ENCODE results near the gene HABP2. TPM values are rescaled to one million over a fixed set of nuclear protein-coding genes. Genes with fewer than 3 reads are reported as not detected.

The HABP2 gene
- polyA plus RNA-seq: not detected

DNA sequence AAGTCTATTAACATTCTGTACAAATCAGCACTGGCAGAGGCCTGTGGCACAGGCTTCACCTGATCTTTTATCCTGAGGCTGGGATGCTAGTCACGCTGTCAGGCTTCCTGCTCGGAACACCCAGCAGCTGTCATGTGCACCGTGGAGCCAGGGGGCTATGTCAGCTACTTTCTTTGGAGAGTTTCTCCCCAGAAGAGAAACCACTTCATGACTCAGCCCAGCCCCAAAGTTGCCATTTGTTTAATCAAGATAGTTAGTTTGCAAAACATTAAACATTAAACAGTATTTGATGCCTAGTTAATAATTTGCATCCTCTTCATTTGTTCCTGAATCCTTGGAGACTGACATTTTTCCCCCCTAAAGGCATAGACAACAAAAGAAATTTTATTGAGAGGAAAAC, at the start of gene HABP2:
TSS of gene HABP2 (plus strand) at position 353 of the 400 bp plus-strand sequence. CDS start 69 bp downstream, outside the sequence.
- no peaks in the 10 kb centered on the region for H3K36me3 Mint-ChIP-seq
- H3K4me3 Mint-ChIP-seq: no peak within 1 kb of the TSS
- no peaks in the 10 kb centered on the region for H3K4me1 Mint-ChIP-seq
- peaks cover 0 to 15% (median 4%) of the 10 kb centered on the region in 3 donors for H3K27me3 Mint-ChIP-seq (ENCODE audit: low read depth in 3 of 3)
- no peak within 1 kb of the TSS for H3K27ac Mint-ChIP-seq
- no peaks in the 10 kb centered on the region for H3K9me3 Mint-ChIP-seq
- DNase-seq: no peak

DNA sequence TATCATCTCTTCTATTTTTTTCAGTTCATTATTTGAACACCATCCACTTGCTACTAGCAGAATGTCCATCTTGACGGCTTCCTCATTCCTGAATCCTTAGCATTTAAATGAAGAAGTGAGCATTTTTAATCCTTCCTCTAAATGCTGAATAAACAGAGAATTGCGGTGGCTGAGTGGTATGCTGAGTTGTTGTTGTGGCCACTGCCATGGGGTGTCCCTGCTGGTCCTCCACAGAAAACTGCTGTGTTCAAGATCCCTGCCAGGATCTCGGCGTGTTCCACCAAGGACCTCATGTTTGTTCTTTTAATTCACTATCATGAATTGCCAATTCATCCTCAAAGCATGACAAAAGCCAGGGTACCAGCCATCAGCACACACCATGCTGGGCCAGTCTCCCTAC, 48.9 kb upstream of the HABP2 start:
- Mint-ChIP-seq H3K36me3 (peaks cover 0 to 3% (median 0%) of the 10 kb centered on the region in 3 donors), H3K4me3 (no peak overlapping the region), H3K27me3 (ENCODE audit: low read depth in 3 of 3) (peaks cover 2 to 8% (median 6%) of the 10 kb centered on the region in 3 donors), H3K9me3 (peaks cover 0 to 2% (median 0%) of the 10 kb centered on the region in 6 donors), H3K4me1 (no peaks in the 10 kb centered on the region), H3K27ac (no peak overlapping the region)
- no peak for DNase-seq

DNA sequence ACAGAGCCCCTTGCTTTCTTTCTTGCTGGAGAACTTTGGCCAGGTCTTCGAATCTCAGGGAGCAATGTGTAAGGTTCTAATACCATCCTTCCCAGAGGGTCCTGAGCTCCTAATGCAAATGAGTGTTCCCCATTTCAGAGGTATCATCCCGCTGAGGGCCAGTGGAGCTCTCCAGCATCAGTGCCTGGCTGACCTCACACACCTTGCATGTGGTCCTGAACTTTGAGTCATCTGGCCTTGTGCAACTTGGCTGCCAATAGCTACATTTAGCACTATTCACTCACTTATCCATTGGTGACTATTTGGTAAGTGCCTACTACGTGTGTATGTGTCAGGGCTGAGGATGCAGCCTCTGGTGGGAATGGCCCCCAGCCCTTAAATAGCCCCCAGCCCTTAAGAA, 48.4 kb upstream of the HABP2 start:
- no peak overlapping the region for H3K4me3 Mint-ChIP-seq
- H3K9me3 Mint-ChIP-seq: peaks cover 0 to 2% (median 0%) of the 10 kb centered on the region in 6 donors
- H3K36me3 Mint-ChIP-seq: peaks cover 0 to 3% (median 0%) of the 10 kb centered on the region in 3 donors
- peaks cover 2 to 8% (median 6%) of the 10 kb centered on the region in 3 donors for H3K27me3 Mint-ChIP-seq (ENCODE audit: low read depth in 3 of 3)
- no peak overlapping the region for H3K27ac Mint-ChIP-seq
- DNase-seq: no peak
- H3K4me1 Mint-ChIP-seq: no peaks in the 10 kb centered on the region

DNA sequence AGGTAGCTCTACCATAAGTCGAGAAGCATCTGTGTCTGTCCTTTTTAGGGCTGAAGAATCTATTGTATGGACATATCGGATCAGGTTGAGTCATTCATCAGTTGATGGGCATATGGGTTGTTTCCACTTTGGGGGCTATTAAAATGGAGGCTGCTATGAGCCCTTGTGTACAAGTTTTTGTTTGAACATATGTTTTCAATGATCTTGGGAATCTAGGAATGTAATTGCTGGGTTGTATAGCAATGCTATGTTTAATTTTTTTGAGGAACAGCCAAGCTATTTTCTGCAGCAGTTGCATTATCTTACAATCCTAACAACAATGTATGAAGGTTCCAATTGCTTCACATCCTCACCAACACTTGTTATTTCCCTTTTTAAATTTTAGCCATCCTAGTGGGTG, 46.4 kb upstream of the HABP2 start:
- Mint-ChIP-seq H3K4me1 (no peaks in the 10 kb centered on the region), H3K27ac (no peak overlapping the region), H3K9me3 (peaks cover 3 to 4% (median 3%) of the 10 kb centered on the region in 6 donors), H3K27me3 (ENCODE audit: low read depth in 3 of 3) (peaks cover 3 to 7% (median 6%) of the 10 kb centered on the region in 3 donors), H3K36me3 (peaks cover 0 to 3% (median 0%) of the 10 kb centered on the region in 3 donors), H3K4me3 (no peak overlapping the region)
- no peak for DNase-seq

DNA sequence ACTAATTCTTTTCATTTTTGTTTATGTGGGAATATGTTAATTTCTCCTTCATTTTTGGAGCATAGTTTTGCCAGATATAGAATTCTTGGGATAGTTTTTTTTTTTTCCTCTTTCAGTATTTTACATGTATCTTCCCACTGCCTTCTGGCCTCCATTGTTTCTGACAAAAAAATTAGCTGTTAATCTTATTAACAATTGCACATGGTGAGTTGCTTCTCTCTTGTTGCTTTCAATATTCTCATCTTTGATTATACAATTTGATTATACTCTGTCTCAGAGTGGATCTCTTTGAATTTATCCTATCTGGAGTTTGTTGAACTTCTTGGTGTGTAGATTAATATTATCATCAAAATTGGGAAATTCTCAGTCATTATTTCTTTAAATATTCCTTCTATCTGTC, 41.4 kb upstream of the HABP2 start:
- peaks cover 7 to 13% (median 9%) of the 10 kb centered on the region in 6 donors for H3K9me3 Mint-ChIP-seq
- H3K27ac Mint-ChIP-seq: no peak overlapping the region
- no peaks in the 10 kb centered on the region for H3K4me1 Mint-ChIP-seq
- H3K4me3 Mint-ChIP-seq: no peak overlapping the region
- H3K27me3 Mint-ChIP-seq (ENCODE audit: low read depth in 3 of 3): peaks cover 2 to 12% (median 9%) of the 10 kb centered on the region in 3 donors
- peaks cover 0 to 3% (median 0%) of the 10 kb centered on the region in 3 donors for H3K36me3 Mint-ChIP-seq
- no peak for DNase-seq

DNA sequence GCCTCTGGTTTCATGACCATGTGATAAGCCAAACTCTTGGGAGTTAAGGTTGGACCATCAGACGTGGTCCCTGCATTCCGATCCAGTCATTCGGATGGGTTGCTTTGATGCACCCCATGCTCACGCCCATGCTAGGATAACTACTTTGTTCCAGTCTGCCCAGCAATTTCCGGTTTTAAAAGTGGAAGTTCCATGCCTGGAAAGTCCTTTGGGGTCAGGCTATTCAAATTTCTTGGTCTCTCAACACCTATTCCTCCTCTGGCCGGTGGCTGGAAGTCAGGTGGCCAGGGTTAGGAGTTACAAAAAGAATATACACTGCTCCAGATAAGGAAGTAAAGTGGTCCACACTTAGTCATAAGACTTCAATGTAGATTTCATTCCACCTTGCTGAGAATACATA, 37.7 kb upstream of the HABP2 start:
- H3K4me3 Mint-ChIP-seq: no peak overlapping the region
- H3K36me3 Mint-ChIP-seq: no peaks in the 10 kb centered on the region
- no peaks in the 10 kb centered on the region for H3K4me1 Mint-ChIP-seq
- H3K9me3 Mint-ChIP-seq: peaks cover 7 to 13% (median 9%) of the 10 kb centered on the region in 6 donors
- peaks cover 2 to 9% (median 6%) of the 10 kb centered on the region in 3 donors for H3K27me3 Mint-ChIP-seq (ENCODE audit: low read depth in 3 of 3)
- H3K27ac Mint-ChIP-seq: no peak overlapping the region
- DNase-seq: no peak

DNA sequence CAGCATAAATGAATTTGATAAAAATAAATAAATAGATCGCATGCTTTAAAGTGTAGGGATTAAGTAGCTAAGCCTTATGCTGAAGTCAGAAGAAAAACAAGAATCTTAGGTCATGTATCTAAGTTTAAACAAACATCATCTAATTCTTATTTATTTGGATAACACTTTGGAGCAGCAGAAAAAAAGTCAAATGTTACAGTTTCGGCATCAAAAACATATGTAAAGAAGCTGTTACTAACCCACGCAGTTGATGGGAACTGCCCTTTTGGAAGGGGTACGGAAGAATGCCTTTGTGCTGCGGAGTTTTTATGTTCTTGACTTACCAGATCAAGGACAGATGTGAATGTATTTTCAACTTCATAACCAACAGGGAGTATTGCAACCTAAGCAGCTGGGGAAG, 37.3 kb upstream of the HABP2 start:
- Mint-ChIP-seq H3K4me3 (no peak overlapping the region), H3K36me3 (no peaks in the 10 kb centered on the region)

DNA sequence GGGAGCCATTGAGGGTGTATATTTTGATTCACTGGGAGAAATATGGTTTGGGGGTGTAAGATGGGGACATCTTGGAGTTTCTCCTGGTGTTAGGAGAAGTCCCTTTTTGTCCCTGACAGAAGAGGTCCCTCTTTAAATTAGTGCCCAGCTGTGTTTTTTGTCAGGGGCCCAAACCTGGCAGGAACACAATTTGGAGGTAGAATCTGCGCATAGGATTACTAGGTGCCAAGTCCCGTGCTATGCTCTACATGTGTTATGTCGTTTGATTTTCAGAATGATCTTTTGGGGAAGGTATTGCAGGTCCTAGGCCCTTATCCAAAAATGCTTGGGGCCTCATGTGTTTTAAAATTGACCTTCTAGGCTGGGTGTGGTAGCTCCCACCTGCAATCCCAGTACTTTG, 36.8 kb upstream of the HABP2 start:
- Mint-ChIP-seq H3K4me3 (no peak overlapping the region), H3K36me3 (no peaks in the 10 kb centered on the region), H3K27ac (no peak overlapping the region), H3K27me3 (ENCODE audit: low read depth in 3 of 3) (peaks cover 2 to 9% (median 2%) of the 10 kb centered on the region in 3 donors), H3K4me1 (no peaks in the 10 kb centered on the region), H3K9me3 (peaks cover 4 to 13% (median 9%) of the 10 kb centered on the region in 6 donors)
- no peak for DNase-seq

More for the DNA sequence above, 37.3 kb upstream of the HABP2 start:
- Mint-ChIP-seq H3K4me1 (no peaks in the 10 kb centered on the region), H3K9me3 (peaks cover 6 to 13% (median 9%) of the 10 kb centered on the region in 6 donors), H3K27ac (no peak overlapping the region), H3K27me3 (ENCODE audit: low read depth in 3 of 3) (peaks cover 2 to 9% (median 4%) of the 10 kb centered on the region in 3 donors)
- no peak for DNase-seq

DNA sequence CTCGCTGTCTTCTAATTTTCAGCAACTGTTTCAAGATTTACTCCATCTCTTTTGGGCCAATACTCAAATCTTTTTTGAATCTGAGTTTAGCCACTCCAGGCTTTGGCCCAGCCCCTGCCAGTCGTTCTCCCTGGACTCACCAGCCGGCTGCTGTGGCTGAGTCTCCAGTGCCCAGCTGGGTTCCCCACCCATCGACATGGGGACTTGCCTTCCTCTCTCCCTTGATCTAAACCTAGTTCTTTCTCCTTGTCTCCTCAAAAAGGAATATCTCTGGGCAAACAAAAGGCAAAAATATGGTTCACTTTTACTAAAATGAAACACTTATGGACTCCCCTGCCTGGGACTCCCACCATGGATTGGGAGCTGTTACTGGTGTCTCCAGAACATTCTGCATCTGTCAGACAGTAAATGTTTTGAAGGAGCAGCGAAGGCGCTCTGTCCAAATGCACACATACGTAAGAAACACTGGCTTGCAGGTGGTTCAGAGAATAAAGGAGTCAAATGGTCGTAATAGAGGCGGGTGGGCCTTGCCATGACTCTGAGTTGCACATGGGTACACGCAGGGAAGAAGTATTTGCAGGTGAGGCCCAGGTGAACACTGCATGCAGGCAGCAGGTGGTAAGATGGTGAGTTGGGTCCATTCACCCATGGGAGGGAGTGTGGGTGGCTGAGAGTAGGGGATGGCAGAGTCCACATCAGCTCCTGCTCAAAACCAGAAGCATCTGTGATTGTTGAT, 35.5 kb upstream of the HABP2 start:
- no peak for DNase-seq
- Mint-ChIP-seq H3K27me3 (ENCODE audit: low read depth in 3 of 3) (peaks cover 2% of the 10 kb centered on the region in 3 donors), H3K4me1 (no peaks in the 10 kb centered on the region), H3K36me3 (no peaks in the 10 kb centered on the region), H3K4me3 (no peak overlapping the region), H3K9me3 (peaks cover 0 to 2% (median under 1%) of the 10 kb centered on the region in 6 donors), H3K27ac (no peak overlapping the region)

DNA sequence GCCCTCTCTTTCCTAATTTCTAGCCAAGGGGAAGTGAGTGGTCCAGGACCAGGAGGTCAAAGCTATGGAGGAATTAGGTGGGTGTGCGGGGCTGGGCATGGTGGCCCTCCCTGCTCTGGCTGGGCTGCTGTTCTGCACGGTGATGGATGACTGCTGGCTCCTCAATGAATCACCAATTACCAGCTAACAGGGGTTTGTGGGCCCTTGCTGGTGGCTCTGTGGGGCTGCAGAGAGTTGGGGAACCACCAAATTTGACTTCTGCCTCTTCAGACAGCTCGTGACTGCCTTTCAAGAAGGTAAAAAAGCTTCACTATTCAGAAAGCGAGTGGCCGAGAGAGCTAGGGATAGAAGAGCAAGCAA, 35.0 kb upstream of the HABP2 start:
- no peak for DNase-seq
- Mint-ChIP-seq H3K27me3 (ENCODE audit: low read depth in 3 of 3) (peaks cover under 1 to 2% (median 2%) of the 10 kb centered on the region in 3 donors), H3K4me1 (no peaks in the 10 kb centered on the region), H3K9me3 (peaks cover 0 to 2% (median 0%) of the 10 kb centered on the region in 6 donors), H3K36me3 (no peaks in the 10 kb centered on the region), H3K4me3 (no peak overlapping the region), H3K27ac (no peak overlapping the region)

DNA sequence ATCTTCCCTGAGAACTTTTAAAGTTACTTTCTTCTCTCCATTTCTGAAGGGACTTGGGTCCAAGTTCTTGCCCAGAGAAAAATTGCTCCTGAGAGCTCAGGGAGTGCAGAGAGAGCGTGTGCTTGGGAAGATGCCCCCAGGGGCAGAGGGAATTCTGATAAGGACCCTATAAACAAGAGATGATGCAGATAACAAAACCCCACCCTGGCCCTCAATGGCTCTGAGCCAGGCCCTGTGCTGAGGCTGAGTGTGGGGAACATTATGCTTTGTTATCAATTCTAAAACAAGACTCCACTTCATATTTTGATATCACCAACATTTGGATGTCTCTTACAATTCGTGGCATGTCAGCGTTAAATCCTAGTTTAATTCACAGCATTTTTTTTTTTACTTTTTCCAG, 34.4 kb upstream of the HABP2 start:
- H3K4me1 Mint-ChIP-seq: no peaks in the 10 kb centered on the region
- no peak overlapping the region for H3K27ac Mint-ChIP-seq
- no peaks in the 10 kb centered on the region for H3K36me3 Mint-ChIP-seq
- H3K9me3 Mint-ChIP-seq: peaks cover 0 to 2% (median 0%) of the 10 kb centered on the region in 6 donors
- H3K4me3 Mint-ChIP-seq: no peak overlapping the region
- no peak for DNase-seq
- peaks cover 2 to 4% (median 2%) of the 10 kb centered on the region in 3 donors for H3K27me3 Mint-ChIP-seq (ENCODE audit: low read depth in 3 of 3)

DNA sequence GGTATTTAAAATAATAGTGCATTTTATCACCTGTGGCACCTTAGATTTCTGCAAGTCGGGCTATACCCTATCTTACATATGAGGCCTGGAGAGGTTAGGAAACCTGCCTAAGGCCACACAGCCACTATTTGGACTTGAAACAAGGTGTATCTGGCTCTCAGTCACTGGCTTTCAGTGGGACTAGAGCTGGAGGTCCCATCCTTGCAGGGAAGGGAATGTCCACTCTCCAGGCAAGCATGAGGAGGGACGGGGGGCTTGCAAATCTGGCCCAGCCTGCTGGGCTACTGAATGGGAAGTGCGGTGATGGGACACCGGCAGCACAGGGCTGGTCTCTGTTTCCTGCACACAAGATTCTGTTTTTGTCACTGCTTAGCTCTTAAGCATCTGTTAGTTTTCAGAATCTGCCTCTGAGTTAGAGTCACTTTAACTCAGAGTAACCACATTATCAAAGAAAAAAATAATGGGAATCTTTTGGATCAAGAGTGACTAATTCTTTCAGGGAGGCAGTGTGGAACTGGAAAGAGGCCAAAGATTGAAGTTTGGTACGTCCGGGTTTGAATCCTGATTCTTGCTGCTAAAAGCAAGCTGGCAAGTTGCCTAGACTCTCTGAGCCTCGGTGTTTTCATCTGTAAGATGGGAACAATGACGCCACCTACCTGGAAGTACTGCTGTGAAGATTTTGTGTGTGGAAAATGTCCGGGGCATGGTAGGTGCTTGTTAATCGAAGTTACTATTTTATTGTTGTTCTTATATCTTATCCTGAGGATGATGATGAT, 33.8 kb upstream of the HABP2 start:
- Mint-ChIP-seq H3K9me3 (no peaks in the 10 kb centered on the region), H3K27ac (no peak overlapping the region), H3K4me3 (no peak overlapping the region), H3K27me3 (ENCODE audit: low read depth in 3 of 3) (peaks cover 0 to 4% (median 2%) of the 10 kb centered on the region in 3 donors), H3K36me3 (no peaks in the 10 kb centered on the region), H3K4me1 (no peaks in the 10 kb centered on the region)
- DNase-seq: no peak

DNA sequence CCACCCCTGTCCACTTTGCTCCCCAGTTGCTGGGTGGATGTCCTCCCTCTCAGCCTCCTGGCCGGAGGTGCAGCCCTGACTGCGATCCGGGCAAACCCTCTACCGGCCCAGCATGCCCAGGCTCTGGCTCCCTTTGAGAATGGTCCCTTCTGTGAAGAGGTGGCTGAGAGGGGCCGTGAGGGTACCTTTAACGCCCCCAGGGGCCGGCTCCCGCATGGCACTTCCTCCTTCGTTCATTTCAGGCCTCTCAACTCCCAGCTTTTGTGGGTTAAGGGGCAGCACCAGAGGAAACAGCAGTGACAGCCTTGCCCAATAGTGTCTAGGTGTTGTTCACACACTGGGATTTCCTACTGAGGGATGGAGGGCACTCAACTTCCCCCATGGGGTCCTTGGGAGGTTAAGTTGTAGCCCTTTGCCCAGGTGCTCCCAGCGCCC, 33.2 kb upstream of the HABP2 start:
- Mint-ChIP-seq H3K36me3 (no peaks in the 10 kb centered on the region), H3K4me1 (no peaks in the 10 kb centered on the region), H3K27me3 (ENCODE audit: low read depth in 3 of 3) (peaks cover 0 to 4% (median 2%) of the 10 kb centered on the region in 3 donors), H3K27ac (no peak overlapping the region), H3K4me3 (no peak overlapping the region), H3K9me3 (no peaks in the 10 kb centered on the region)
- no peak for DNase-seq

DNA sequence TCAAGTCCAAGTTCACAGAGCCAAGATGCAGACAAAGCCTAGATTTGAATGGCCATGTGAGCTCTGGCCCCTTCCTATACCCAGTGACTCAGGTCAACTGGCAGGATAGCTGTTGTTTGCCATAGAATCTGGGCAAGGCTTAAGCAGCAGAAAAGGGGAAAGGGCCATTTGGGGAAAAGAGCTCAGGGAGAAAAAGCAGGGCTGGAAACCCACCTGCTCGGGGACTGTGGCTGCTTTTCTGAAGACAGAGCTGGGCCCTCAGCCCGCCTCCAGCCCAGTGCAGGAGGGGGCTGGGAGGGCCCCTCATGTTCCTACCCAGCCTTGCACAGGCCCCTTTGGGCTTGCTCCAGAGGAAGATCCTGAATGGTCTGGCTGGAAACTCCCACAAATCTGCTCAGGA, 32.6 kb upstream of the HABP2 start:
- Mint-ChIP-seq H3K27me3 (ENCODE audit: low read depth in 3 of 3) (peaks cover 0 to 4% (median 2%) of the 10 kb centered on the region in 3 donors), H3K36me3 (no peaks in the 10 kb centered on the region), H3K4me3 (no peak overlapping the region), H3K9me3 (no peaks in the 10 kb centered on the region), H3K4me1 (no peaks in the 10 kb centered on the region), H3K27ac (no peak overlapping the region)
- DNase-seq: no peak

Data from immature natural killer cell (primary cell).